Esophagus muscularis mucosa (tissue), 4 donors: ENCODE results near the gene MEIOSIN. TPM values are rescaled to one million over a fixed set of nuclear protein-coding genes. Genes with fewer than 3 reads are reported as not detected.

Experiments
- DNase-seq: peaks from one replicate; pipeline ENCODE4 v3.0.0-alpha.2; 2017; ENCODE audit errors: extremely low spot score
- H3K27ac ChIP-seq, 4 donors: fragments of 200-600 bp; sonication (generic); replicated peaks in 1 of 4; 1 replicate in 3 of 4; 2 replicates in 1 of 4; pipeline ENCODE4 v1.5.1; 2016 to 2019; ENCODE audit warnings: mild to moderate bottlenecking in 1 of 4
- H3K27me3 ChIP-seq, 4 donors: fragments of 200-600 bp; sonication (generic); one replicate each; pipeline versions ENCODE4 v1.5.1 to v1.6.0; 2016 to 2019
- H3K36me3 ChIP-seq, 4 donors: fragments of 200-600 bp; sonication (generic); one replicate each; pipeline ENCODE4 v1.5.1; 2016 to 2019
- H3K4me1 ChIP-seq, 4 donors: fragments of 200-600 bp; sonication (generic); one replicate each; pipeline ENCODE4 v1.5.1; 2016 to 2019
- H3K4me3 ChIP-seq, 4 donors: fragments of 200-600 bp; sonication (generic); 1 replicate in 2 of 4; 2 replicates in 2 of 4; pipeline ENCODE4 v1.5.1; 2016 to 2019; ENCODE audit warnings: mild to moderate bottlenecking in 4 of 4, moderate library complexity in 1 of 4
- H3K9me3 ChIP-seq, 4 donors: fragments of 200-600 bp; sonication (generic); 1 replicate in 3 of 4; 2 replicates in 1 of 4; pipeline ENCODE4 v1.5.1; 2016 to 2019
- EP300 ChIP-seq: sonication (generic); formaldehyde crosslinking; IDR thresholded peaks from one replicate; pipeline ENCODE4 v1.6.1; 2017; ENCODE audit warnings: antibody characterized with exemption
- POLR2A ChIP-seq: fragments of 450-650 bp; IDR thresholded peaks from one replicate; pipeline ENCODE4 v1.6.1; 2017; ENCODE audit warnings: antibody characterized with exemption, moderate library complexity, mild to moderate bottlenecking, low read depth
- POLR2AphosphoS5 ChIP-seq, 2 donors: sonication (generic); formaldehyde crosslinking; IDR thresholded peaks; one replicate each; pipeline ENCODE4 v1.6.1; 2017; ENCODE audit warnings: antibody characterized with exemption in 2 of 2
- WGBS: methylation state at CpG from one replicate; pipeline ENCODE4 v1.1.5; 2018; 5-methylcytosine and 5-hydroxymethylcytosine counted together
- intact Hi-C: fragments of 100-400 bp; cut with DNase I; formaldehyde crosslinking; loops from one replicate; pipeline ENCODE4 v1.15.1; 2023
- total RNA-seq, 4 donors: library from RNA; depleted of rRNA; stranded (reverse); fragments of >200 nt; gene quantifications; one replicate each; pipeline versions ENCODE4 v1.1.0 to v1.2.1, GENCODE V29; 2016
- TF ChIP-seq, protein P1 (sequence below), 3 experiments: fragments of 200-600 bp in 2 of 3; fragments of 450-650 bp in 1 of 3; sonication (generic) in 2 of 3; IDR thresholded peaks; one replicate each; pipeline ENCODE4 v1.5.1; 2017 to 2019; ENCODE audit warnings: antibody characterized with exemption in 3 of 3, mild to moderate bottlenecking in 2 of 3, moderate library complexity in 1 of 3

The MEIOSIN gene
- total RNA-seq, 4 donors from 2014 or later = not detected

DNA sequence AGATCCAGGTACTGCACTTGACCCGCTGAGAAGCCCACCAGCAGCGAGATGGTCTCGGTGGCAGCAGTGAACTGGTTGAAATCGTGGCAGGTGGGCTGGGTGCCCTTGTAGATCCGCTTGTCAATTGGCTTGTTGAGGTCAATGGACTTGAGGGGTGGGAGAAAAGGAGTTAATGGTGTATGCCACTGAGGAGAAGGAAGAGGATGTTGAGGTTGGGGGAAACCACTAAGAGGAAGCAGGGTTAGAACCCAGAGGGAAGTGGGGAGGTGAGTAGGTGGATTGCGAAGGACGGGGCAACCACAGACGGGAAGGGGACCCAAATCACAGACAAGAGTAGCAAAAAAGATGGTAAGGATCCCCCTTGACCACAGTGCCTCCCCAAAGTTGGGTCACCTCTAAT is 57.7 kb downstream of the MEIOSIN start:
- intact Hi-C loops = no loop called here
- WGBS = 79% methylated on average over 8 of the region's 8 CpGs
- peaks cover 15 to 51% (median 50%) of the 10 kb centered on the region in 4 donors for H3K36me3 ChIP-seq
- H3K27ac ChIP-seq = peak overlapping the region in 1 of 4 donors; percentile 88
- DNase-seq = no peak
- no peak for TF ChIP-seq EP300
- TF ChIP-seq, protein P1, sequence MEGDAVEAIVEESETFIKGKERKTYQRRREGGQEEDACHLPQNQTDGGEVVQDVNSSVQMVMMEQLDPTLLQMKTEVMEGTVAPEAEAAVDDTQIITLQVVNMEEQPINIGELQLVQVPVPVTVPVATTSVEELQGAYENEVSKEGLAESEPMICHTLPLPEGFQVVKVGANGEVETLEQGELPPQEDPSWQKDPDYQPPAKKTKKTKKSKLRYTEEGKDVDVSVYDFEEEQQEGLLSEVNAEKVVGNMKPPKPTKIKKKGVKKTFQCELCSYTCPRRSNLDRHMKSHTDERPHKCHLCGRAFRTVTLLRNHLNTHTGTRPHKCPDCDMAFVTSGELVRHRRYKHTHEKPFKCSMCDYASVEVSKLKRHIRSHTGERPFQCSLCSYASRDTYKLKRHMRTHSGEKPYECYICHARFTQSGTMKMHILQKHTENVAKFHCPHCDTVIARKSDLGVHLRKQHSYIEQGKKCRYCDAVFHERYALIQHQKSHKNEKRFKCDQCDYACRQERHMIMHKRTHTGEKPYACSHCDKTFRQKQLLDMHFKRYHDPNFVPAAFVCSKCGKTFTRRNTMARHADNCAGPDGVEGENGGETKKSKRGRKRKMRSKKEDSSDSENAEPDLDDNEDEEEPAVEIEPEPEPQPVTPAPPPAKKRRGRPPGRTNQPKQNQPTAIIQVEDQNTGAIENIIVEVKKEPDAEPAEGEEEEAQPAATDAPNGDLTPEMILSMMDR (IDR thresholded peaks at IDR 0.05) = no peak
- TF ChIP-seq POLR2A = no peak
- TF ChIP-seq POLR2AphosphoS5 (IDR thresholded peaks at IDR 0.05) = no peak
- H3K9me3 ChIP-seq = no peaks in the 10 kb centered on the region
- H3K4me3 ChIP-seq = no peak overlapping the region
- peaks cover 27 to 45% (median 32%) of the 10 kb centered on the region in 4 donors for H3K4me1 ChIP-seq
- H3K27me3 ChIP-seq = no peaks in the 10 kb centered on the region

DNA sequence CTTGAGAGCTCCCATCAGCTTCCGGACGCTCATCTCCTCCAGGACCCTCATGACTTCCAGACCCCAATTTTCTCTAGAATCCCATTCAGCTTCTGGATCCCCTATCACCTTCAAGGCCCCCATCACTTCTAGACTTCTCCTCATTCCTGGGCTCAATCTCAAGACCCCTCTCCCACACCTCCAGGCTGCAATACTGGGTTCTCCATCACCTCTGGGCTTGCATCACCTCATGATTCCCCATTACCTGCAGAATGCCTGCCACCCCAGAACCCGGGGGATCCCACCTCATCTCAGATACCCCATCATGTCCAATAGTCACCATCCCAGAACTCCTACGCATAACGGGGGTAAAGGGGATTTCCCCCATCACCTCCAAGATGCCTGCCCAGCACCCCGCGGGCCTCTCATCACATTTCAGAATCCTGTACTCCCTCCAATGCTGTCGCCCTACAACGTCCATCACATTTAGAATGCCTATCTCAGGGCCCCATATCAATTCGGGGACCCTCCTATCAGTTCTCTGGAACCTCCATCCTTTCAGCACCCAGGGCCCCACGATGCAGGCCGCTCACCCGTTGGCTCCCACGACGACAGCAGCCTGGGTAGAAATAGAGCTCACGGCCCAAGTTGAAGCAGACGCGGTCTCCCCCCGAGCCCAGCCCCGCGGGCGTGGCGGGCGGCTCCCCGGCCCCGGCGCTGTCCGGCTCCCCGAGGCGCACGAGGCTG is 58.7 kb downstream of the MEIOSIN start:
- WGBS = 8% methylated on average over 16 of the region's 31 CpGs
- DNase-seq = no peak
- H3K27me3 ChIP-seq = no peaks in the 10 kb centered on the region
- TF ChIP-seq EP300 (no peak), POLR2A (no peak), POLR2AphosphoS5 (IDR thresholded peaks at IDR 0.05) (no peak)
- TF ChIP-seq, protein P1 (IDR thresholded peaks at IDR 0.05) = no peak
- peaks cover 11 to 41% (median 40%) of the 10 kb centered on the region in 4 donors for H3K36me3 ChIP-seq
- peaks cover 24 to 36% (median 28%) of the 10 kb centered on the region in 4 donors for H3K4me1 ChIP-seq
- intact Hi-C loops = no loop called here
- no peaks in the 10 kb centered on the region for H3K9me3 ChIP-seq
- peak overlapping the region; percentile 69 to 89 (median 80) for H3K4me3 ChIP-seq
- peak overlapping the region; percentile 73 to 88 (median 80) for H3K27ac ChIP-seq

DNA sequence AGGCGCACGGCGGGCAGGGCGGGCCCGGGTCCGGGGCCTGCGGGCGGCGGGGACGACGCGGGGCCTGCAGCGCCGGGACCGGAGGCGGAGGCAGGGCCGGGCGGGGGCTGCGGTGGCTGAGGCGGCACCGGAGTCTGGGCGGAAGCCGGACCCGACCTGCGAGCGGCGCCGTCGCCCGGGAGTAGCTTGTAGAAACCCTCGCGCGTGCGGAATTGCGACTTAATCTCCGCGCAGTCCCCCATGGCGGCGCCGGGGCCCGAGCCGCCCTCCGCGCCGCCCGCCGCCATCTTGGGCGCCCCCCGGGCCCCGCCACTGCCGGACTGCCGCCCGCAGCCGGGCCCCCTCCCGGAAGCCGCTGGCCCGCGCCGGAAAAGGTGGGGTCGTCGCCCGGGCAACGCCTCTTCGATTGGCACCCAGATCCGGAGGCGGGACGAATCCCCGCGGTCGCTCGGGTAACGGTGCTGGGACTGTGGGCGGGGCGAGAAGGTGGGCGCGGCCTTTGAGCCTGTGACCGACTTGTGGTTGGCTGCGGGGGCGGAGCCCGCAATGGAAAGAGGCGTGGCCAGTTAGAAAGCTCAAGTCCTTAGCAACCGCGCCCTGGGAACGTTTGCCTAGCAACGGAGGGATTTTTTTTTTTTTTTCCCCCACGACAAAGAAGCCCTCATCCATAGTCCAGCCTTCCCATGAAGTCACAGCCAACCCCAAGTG is 59.4 kb downstream of the MEIOSIN start, which contains the start of gene DMWD:
Gene DMWD, minus strand, starts transcription at position 376 of the 708 bp plus-strand sequence. Its CDS starts 89 bp downstream, at position 287.
- Histone ChIP-seq H3K4me3 (peak within 1 kb of the TSS; percentile 69 to 89 (median 80)), H3K4me1 (peaks cover 24 to 34% (median 28%) of the 10 kb centered on the region in 4 donors), H3K9me3 (no peaks in the 10 kb centered on the region), H3K36me3 (peaks cover 8 to 34% (median 33%) of the 10 kb centered on the region in 4 donors), H3K27me3 (no peaks in the 10 kb centered on the region), H3K27ac (peak within 1 kb of the TSS; percentile 73 to 88 (median 80))
- peak; percentile 100 for DNase-seq
- intact Hi-C loops = no loop called here
- 0% methylated on average over 5 of the region's 86 CpGs for WGBS
- TF ChIP-seq POLR2A = no peak
- TF ChIP-seq POLR2AphosphoS5 (IDR thresholded peaks at IDR 0.05) = peak; percentile 64 to 79
- TF ChIP-seq EP300 = no peak
- TF ChIP-seq, protein P1 (IDR thresholded peaks at IDR 0.05) = peak in 1 of 3 experiments; percentile 15

DNA sequence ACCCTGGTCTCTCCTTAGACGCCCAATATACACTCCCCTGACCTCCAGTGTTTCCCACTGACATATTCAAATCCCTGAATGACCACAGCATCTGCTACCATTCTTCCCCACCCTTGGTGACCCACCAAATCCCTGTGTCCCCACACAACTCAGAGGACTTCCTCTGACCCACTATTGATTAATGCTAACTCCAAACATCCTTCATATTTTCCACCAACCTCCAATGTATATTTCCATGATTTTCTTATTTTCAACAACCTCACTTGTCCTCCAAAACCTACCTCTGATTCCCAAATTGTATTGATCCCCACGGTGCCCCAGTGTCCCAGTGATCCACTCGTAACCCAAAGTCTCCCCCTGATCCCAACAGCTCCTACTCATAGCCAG is 59.9 kb downstream of the MEIOSIN start:
- WGBS = 48% methylated on average over 3 of the region's 3 CpGs

More for the DNA sequence above, 59.9 kb downstream of the MEIOSIN start:
- intact Hi-C loops = no loop called here
- no peak for DNase-seq
- peak overlapping the region in 3 of 4 donors; percentile 44 to 88 (median 85) for H3K27ac ChIP-seq
- peak overlapping the region; percentile 31 to 83 (median 72) for H3K4me3 ChIP-seq
- H3K4me1 ChIP-seq = peaks cover 24 to 34% (median 27%) of the 10 kb centered on the region in 4 donors
- H3K36me3 ChIP-seq = peaks cover 8 to 29% (median 27%) of the 10 kb centered on the region in 4 donors
- H3K9me3 ChIP-seq = no peaks in the 10 kb centered on the region
- no peaks in the 10 kb centered on the region for H3K27me3 ChIP-seq
- TF ChIP-seq POLR2A (no peak), POLR2AphosphoS5 (IDR thresholded peaks at IDR 0.05) (no peak), EP300 (no peak)
- TF ChIP-seq, protein P1 (IDR thresholded peaks at IDR 0.05) = no peak
